DMS53 treated with DMSO at 0.1 percent for 48 hours (cell line): Measurements from ENCODE around the gene RNFT2.

Source experiments
- DNase-seq: peaks from one replicate; lab custom pipeline; 2025; ENCODE audit not compliant: unreplicated experiment; lab: John Stamatoyannopoulos, UW

The RNFT2 gene, protein sequence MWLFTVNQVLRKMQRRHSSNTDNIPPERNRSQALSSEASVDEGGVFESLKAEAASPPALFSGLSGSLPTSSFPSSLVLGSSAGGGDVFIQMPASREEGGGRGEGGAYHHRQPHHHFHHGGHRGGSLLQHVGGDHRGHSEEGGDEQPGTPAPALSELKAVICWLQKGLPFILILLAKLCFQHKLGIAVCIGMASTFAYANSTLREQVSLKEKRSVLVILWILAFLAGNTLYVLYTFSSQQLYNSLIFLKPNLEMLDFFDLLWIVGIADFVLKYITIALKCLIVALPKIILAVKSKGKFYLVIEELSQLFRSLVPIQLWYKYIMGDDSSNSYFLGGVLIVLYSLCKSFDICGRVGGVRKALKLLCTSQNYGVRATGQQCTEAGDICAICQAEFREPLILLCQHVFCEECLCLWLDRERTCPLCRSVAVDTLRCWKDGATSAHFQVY

DNA sequence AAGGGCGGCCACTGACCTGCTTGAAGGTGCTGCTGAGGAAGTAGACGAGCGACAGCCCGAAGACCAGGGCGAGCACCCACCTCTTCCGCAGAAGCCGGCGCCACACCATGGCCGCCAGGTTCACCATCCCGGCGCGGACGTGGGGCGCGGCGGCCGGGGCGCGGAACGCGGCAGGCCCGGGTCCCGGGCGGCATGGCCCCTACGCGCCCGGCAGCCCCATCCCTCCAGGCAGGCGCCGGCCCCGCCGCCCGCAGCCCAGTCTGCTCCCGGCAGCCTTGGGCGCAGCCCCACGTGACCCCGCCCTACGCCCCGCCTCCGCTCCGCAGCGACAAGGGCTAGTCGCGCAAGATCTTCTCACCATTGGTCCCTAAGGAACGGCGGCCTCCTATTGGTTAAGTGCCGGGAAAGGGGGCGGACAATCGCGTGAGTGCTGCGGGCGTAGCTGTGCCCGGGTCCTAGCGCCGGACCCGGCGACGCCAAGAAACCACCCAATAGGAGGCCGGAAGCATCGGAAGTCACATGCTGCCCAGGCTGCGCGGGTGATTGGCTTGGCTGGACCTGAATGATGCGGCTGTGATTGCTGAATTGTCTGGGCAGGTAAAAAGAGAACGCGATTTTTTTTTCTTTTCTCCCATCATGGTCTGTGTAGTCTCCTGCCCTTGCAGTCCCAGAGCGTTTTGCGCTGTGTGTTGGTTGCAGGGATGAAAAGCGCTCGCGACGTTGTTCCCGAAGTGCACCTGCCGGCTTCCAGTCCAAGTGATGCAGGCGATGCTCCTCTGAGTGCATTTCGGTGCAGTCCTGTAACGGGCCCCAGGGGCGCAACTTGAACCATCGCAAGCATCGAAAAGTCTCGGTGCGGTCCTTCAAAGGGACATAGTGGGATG is at the start of gene RNFT2, which contains the start of gene SPRING1:
Gene RNFT2, plus strand, starts transcription at position 542 of the 884 bp plus-strand sequence. CDS start 2,183 bp downstream, outside the sequence.
Gene SPRING1, minus strand, starts transcription at position 296 of the 884 bp plus-strand sequence. Its CDS starts 169 bp downstream, at position 127.
- DNase-seq, result peak; percentile 99

DNA sequence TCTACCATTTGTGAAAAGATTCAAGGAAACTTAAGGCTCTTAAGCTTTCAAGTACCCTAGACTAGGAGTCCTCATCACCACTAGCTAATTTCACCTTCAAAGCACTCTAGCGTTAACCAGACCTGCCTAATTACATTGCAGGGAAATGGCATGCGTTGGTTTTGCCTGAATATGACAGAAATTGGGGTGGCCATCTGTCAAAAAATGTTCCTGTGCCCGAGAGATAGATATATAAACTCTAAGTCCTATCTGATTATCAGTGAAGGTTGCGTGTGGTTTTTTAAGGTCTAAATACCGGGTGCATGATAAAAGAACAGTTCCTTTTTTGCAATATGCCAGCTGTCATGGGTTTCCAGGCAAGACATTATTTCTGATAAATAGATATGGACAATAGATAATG is 48.6 kb upstream of the RNFT2 start:
- DNase-seq, result no peak

DNA sequence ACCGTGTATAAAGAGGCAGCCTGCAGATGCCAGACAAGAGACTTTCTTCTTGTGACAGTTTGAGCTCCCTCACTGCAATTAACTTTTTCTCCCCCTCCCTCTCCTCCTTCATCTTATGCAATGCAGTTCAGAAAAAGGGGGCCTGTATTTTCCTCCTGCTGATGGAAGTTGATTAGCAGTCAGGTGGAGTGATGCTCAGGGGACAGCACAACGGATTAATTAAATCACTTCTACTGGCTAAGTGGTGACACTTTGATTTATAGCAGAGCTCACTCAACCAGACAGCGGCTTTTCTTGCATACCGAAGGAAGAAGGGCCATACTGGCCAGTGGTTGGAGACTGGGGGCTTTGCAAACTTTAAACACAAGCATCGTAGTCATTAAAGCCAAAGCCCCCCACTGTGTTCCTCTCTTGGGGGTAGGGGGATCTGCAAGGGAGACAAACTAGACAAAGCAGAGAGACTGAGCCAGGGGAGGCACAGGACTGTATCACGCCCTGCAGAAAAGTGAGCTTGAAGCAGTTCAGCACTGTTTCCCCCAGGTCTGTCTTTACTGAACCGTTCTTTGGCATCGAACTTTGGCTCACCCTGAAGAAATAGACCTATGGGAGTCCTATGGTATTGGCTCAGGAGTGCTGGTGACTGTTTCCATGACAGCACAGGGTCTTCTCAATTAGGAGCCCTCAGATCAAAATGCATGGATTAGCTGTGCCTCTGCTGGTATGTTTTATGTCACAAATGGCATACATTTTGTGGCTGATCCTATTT is 48.0 kb upstream of the RNFT2 start:
- no peak for DNase-seq

DNA sequence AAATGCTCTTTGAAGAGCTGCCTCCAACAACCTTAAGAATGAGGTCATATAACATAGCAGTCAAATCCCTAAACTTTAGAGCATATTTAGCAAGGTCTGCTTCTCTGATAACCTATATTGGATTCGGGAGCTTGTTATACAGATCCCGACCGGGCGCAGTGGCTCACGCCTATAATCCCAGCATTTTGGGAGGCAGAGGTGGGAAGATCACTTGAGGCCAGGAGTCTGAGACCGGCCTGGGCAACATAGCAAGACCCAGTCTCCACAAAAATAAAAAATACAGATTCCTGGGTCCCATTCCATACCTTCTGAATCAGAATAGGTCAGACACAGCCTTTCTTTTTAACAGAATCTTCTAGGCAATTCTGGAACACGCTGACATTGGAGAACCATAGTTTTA is 46.9 kb upstream of the RNFT2 start:
- no peak for DNase-seq

DNA sequence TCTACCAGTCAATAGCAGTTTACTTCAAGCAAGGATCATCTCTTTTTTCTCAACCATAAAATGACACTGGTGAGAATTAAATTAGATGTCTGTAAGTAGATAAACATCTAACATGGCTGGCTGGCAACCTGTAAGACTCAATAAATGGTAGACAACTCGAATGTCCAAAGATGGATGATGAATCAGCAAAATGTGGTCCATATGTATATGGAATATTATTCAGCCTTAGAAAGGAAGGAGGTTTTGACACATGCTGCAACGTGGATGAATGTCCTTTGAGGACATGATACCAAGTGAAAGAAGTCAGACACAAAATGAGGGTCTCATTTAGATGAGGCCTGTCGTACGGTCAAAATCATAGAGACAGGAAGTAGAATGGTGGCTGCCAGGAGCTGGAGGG is 46.5 kb upstream of the RNFT2 start:
- DNase-seq, result no peak

DNA sequence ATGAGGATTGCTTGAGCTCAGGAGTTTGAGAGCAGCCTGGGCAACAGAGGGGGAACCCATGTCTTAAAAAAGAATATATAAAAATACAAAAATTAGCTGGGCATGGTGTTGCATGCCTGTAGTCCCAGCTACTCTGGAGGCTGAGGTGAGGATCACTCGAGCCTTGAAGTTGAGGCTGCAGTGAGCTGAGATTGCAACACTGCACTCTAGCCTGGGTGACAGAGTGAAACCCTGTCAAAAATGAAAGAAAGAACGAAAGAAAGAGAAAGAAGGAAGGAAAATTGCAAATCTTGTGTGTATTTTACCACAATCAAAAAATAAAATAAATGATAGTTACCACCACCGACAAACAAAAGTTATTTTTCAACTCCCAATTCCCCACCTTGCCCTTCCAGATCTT is 45.5 kb upstream of the RNFT2 start:
- no peak for DNase-seq

DNA sequence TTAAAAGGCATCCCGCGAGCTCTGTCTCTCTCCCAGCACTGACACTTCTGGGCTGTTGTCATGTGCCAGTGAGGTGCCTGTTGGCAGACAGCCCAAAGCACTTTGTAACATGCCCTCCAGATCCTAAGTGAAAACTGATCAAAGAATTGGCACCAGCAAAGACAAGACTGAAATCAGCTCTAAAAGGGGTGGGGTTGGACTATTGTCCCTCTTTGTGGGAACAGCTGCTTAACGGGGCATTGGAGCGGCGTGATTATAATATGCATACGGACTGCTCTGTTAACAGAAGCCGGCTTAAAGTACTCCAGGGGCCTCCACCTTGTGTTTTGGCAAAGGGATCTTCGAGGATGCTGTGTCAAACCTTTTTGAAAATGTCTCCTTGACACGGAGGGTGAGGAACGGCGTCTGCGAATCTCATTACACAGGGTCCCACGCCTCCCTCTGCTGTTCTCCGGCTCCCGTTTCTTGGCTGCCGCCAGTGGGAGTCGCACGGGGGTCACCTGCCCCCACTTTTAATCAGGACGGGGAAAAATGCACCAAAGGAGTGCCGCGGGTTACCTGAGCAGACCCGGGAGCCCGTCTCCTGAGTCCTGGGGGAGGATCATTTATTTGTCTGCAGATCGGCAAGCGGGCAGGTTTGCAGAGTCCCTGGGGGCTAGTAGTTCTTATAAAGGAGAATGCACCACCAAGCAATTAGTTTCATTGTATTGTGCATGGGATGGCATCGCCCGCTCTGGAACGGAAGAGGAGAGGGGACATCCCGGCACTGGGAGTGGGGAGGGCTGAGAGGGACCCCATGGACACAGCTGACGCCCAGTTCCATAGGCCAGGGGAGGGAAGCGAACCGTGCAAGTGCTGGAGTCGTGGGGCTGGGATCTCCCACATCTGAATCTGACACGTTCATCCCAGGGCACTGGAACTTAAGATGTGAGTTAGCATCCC is 44.6 kb upstream of the RNFT2 start:
- no peak for DNase-seq

DNA sequence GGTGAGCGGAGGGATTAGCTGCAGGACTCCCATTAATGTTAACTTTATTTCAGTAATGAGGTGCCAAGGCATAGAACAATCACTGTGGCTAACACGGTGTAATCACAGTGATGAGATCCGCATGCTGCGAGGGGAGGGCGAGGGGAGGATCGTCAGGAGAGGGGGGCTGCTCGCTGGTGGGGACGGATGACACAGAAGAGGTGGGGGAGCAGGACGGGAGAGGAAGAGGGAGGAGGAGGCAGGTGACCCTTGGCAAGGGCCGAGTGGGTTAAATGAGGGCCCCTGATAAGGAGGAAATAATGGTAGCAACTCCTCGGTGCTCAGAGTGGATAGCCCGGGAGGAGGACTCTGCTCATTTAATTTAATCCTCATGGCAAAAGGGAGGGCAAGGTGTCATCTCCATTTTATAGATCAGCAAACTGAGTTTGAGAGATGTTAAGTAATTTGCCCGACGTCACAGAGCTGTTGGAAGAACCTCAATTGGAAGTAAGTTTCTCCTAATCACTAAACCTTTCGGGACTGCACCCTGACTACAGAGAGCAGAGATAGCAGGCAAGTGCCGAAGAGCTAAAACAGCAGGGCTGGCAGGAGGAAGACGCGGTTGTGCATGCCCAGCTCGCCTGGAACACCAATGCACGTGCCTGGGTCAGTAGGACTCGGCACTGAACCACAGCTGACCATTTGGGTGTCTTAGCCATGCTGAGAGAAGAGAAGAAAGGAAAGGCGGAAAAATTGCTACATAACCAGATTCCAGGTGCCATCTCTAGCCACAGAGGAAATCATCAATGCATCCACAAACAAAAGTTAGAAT is 43.3 kb upstream of the RNFT2 start:
- DNase-seq, result no peak

DNA sequence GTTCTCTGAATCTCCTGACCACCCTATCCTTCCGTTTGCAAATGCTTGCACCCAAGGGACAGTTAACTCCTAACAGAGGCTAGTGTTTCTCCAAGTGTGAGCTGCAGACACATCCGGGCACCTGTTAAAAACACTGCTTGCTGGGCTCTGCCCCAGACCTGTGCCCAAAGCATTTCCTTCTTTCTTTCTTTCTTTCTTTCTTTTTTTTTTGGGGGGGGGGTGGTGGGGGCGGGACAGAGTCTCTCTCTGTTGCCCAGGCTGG is 42.7 kb upstream of the RNFT2 start:
- DNase-seq, result no peak

DNA sequence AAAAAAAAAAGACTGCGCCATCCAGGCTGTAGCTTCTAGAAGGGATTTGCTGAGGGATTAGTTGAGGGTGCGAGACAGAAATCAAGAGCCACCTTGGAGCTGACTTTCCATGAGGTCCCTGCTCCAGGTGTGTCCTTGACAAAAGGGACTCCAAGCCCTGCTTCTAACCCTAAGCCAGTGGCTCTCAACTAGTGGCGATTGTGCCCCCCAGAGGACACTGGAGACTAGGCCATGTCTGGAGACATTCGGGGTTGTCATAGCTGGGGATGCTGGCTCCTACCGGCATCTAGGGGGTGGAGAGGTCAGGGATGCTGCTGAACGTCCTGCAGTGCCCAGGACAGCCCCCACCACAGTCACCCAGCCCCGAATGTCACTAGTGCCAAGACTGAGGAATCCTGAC is 40.8 kb upstream of the RNFT2 start:
- DNase-seq, result peak; percentile 67

DNA sequence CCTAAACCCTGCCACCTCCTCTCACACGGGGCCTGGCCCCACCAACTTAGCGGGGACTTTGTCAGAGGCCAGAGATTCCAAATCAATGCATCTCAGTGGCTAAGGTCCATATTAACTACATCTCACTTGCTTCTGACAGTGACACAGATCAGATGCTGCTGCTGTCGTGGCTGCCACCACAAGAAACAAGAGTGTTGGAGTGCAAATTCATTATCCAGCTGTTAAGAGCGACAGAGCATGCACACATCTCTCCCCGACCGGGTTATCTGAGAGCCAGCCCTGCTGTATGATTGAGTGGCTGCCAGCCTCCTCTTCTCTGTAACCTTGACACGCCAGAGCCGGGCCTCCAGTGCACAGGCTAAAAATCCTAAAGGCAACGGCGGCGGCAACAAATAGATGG is 40.4 kb upstream of the RNFT2 start:
- DNase-seq, result peak; percentile 95

DNA sequence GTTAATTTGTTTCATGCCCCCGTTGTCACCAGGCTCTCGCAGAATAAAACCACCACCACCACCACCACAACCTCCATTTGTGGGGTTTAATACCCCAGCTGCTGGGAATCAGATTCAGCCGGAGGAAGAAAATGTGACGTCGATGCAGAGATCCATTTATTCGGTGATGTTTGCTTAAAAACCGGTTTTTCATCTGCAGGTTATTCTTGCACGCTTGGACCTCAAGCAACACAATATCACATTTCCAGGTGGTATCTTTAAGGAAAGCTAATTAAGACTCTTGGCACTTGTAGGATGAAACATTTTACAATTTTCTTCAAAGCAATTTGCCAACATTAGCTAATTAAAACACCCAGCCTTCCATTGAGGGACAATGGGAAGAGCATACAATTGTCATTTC is 40.0 kb upstream of the RNFT2 start:
- DNase-seq, result peak; percentile 98

DNA sequence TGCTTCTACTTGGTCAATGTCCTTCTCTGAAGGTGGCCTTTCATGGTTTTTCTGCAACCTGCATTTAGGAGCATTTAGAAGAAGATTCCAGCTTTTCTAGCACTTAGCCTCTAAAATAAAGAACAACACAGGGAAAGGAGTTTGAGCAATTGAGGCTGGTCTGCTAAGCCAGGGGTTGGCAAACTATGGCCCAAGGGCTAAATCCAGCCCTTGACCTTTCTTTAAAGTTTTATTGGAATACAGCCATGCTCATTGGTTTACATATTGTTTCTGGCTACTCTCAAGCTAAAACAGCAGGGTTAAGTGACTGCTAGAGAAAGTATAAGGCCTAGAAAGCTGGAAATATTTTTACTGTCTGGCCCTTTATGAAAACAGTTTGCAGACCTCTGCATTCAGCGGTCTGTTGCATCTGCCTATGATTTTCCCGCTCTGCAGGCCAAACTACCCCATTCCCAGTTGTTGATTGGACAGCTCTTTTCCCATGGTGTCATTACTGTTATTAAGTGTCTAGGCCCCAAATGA is 39.5 kb upstream of the RNFT2 start:
- DNase-seq, result no peak

DNA sequence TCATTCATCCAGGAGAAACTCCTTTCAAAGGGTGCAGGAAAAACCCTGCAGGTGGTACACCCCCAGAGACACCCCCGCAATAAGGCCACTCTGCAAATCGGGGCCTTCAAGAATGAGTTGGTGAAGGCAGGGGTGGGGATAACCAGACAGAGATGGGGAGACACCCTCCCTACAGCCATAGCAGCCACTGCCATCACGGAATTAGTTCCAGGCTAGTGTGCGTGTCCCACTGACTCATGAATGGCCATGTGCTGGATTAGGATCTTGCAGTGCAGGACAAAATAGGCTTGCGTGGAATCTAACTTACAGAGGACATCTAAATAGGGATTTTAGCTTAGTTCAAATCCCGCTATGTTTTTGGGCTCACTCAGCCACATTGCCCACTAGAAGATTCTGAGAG is 38.0 kb upstream of the RNFT2 start:
- no peak for DNase-seq

DNA sequence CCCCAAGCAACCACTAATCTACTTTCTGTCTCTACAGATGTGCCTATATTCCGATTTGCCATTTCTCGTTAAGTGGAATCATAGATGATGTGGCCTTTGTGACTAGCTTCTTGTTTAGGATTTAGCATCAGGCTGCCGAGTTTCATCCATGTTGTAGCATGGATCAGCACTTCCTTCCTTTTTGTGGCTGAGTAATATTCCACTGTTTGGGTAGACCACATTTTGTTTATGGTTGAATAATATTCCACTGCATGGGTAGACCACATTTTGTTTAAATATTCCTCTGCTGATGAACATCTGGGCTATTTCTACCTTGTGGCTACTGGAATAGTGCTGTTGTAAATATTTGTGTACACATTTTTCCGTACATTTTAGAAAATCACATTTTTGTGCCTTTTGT is 36.7 kb upstream of the RNFT2 start:
- no peak for DNase-seq

DNA sequence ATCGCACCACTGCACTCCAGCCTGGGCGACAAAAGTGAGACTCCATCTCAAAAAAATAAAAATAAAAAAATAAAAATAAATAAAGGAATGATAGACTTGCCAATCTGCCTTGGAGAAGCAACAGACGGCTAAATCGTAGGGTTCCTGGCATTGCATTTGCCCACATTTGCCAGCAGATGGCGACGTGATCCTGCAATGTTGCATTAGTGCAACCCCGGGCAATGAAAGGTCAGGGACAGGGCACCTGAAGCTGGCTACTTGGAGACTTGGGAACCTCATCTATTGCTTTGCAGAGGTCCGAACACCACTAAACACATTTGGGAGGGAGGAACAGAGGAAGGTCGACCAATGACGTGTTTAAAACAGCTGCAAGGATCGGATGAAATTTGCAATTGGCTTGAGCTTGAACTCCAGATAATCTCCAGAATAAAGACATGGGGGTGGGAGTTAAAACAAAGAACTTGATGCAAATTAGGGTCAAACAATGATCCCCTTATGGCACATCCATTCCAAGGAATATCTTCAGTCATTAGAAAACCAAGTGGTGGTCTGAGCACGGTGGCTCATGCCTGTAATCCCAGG is 34.8 kb upstream of the RNFT2 start:
- DNase-seq, result peak; percentile 68

DNA sequence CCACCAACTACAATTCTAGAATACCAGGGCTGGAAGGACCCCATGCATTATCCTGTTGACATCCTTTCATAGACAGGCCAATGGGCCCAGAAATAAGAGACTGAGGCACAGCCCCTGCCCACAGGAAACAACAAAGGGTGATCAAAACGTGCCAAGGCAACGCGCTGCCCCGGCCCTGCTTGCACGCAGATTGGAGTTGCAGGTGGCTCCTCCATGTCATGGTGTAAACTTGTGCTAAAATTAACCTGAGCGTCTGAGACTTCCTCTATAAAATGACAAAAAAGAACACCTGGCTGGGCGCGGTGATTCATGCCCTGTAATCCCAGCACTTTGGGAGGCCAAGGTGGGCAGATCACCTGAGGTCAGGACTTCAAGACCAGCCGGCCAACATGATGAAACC is 30.4 kb upstream of the RNFT2 start:
- DNase-seq, result no peak

DNA sequence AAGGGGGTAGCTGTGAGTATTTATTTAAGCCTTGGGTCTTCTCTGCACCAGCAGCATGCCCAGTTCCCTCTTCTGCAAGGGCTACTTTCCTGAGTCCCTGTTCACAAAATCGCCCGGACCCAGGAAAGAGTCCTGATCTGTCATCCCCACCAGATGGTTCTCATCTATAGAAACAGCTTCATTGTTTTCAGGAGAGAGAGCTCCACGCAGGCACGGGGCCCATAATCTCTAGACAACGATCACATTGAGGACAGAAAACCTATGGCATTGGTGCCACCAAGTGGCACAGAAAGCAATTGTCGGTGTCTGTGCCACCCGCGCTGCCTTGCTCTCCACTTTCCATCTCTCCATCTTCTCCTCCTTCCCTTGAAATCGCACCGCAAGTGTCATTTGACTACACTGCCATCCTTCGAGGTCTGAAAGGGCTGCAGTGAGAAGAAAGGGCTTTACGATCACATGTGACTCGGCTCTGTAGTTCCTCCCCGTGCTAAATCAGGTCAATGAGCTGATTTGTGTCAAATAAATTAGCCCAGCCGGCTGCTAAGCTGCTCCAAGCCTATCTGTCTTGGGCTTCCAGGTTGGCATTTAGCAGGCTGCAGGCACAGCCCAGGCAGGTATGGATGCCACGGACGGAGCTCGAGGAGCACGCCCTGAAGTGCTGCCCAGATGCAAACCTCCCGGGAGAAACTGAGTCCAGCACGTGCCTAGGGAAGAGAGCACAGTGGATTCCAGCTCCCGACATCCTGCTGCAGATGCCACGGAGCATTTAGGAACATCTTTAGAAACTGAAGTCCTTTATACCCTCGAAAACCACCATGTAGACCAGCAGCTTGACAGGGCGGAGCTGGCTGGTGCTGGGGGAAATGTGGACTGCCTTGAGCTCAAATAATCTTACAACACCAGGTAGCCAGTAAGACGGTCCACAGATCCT is 29.0 kb upstream of the RNFT2 start:
- peak; percentile 91 for DNase-seq
